Neural progenitor cell (in vitro differentiated cells): Measurements from ENCODE around the gene SIGLEC6. TPM values are rescaled to one million over a fixed set of nuclear protein-coding genes. Genes with fewer than 3 reads are reported as not detected.

Experiments used
- DNase-seq: peaks from one replicate; pipeline ENCODE4 v3.0.0-alpha.2; 2016; ENCODE audit warnings: low spot score
- H2AFZ ChIP-seq: fragments of 200-600 bp; sonication (generic); replicated peaks from 2 replicates; pipeline ENCODE4 v1.6.1; 2016; ENCODE audit warnings: antibody characterized with exemption
- H3F3A ChIP-seq: fragments of 200-600 bp; sonication (generic); 2 replicates; pipeline ENCODE4 v1.6.1; 2016; ENCODE audit warnings: antibody characterized with exemption, low read depth
- H3K27ac ChIP-seq: fragments of 200-600 bp; sonication (generic); 2 replicates; pipeline ENCODE4 v1.5.1; 2016; ENCODE audit warnings: mild to moderate bottlenecking
- H3K27me3 ChIP-seq: fragments of 200-600 bp; sonication (generic); 2 replicates; pipeline ENCODE4 v1.6.1; 2016; ENCODE audit warnings: mild to moderate bottlenecking, moderate library complexity
- H3K36me3 ChIP-seq: fragments of 200-600 bp; sonication (generic); 2 replicates; pipeline ENCODE4 v1.5.1; 2016
- H3K4me1 ChIP-seq: fragments of 200-600 bp; sonication (generic); 2 replicates; pipeline ENCODE4 v1.6.1; 2016; ENCODE audit warnings: mixed run types
- H3K4me2 ChIP-seq: fragments of 200-600 bp; sonication (generic); 2 replicates; pipeline ENCODE4 v1.6.1; 2016
- H3K4me3 ChIP-seq: fragments of 200-600 bp; sonication (generic); 2 replicates; pipeline ENCODE4 v1.5.1; 2016
- H3K79me2 ChIP-seq: fragments of 200-600 bp; sonication (generic); 2 replicates; pipeline ENCODE4 v1.6.1; 2016; ENCODE audit warnings: low read depth
- H3K9ac ChIP-seq: fragments of 200-600 bp; sonication (generic); 2 replicates; pipeline ENCODE4 v1.6.1; 2016
- H3K9me3 ChIP-seq: fragments of 200-600 bp; sonication (generic); 2 replicates; pipeline ENCODE4 v1.5.1; 2016; ENCODE audit warnings: low read depth
- H4K20me1 ChIP-seq: fragments of 200-600 bp; sonication (generic); 2 replicates; pipeline ENCODE4 v1.6.1; 2016; ENCODE audit warnings: low read depth
- H3K27ac Mint-ChIP-seq: 3 replicates; pipeline ENCODE4 v1.8.0; 2021; ENCODE audit warnings: mixed read lengths
- H3K27me3 Mint-ChIP-seq: 2 replicates; pipeline ENCODE4 v1.8.0; 2022; ENCODE audit warnings: low read depth, mild to moderate bottlenecking, inconsistent platforms, moderate library complexity, mixed read lengths; ENCODE audit not compliant: insufficient read depth
- H3K36me3 Mint-ChIP-seq: 3 replicates; pipeline ENCODE4 v1.8.0; 2021; ENCODE audit warnings: mixed read lengths
- H3K4me1 Mint-ChIP-seq: 3 replicates; pipeline ENCODE4 v1.8.0; 2021; ENCODE audit warnings: mixed read lengths
- H3K4me3 Mint-ChIP-seq: 3 replicates; pipeline ENCODE4 v1.8.0; 2021; ENCODE audit warnings: mild to moderate bottlenecking, moderate library complexity, mixed read lengths
- H3K9me3 Mint-ChIP-seq: 3 replicates; pipeline ENCODE4 v1.8.0; 2020; ENCODE audit warnings: mixed read lengths
- CTCF ChIP-seq: fragments of 200-600 bp; sonication (generic); IDR thresholded peaks from 2 replicates; pipeline ENCODE4 v1.5.1; 2017; ENCODE audit warnings: antibody characterized with exemption, mild to moderate bottlenecking
- EZH2 ChIP-seq: fragments of 200-600 bp; sonication (generic); IDR thresholded peaks from 2 replicates; pipeline ENCODE4 v1.6.1; 2017; ENCODE audit warnings: antibody characterized with exemption, mild to moderate bottlenecking, moderate library complexity
- EZH2phosphoT487 ChIP-seq: fragments of 200-600 bp; sonication (generic); IDR thresholded peaks from 2 replicates; pipeline ENCODE4 v1.6.1; 2017; ENCODE audit warnings: antibody characterized with exemption
- total RNA-seq: library from RNA; depleted of rRNA; stranded (reverse); fragments of >200 nt; gene quantifications from 2 replicates; pipeline ENCODE4 v1.2.3, GENCODE V29; 2015; ENCODE audit warnings: low replicate concordance

SIGLEC6 gene
- total RNA-seq, 1 donor from 2014 or later, result not detected

GRCh38 chr19:51477344-51477743 is 54.1 kb downstream of the SIGLEC6 start:
- H2AFZ ChIP-seq, result no peak overlapping the region
- no peaks in the 10 kb centered on the region for H3K9me3 Mint-ChIP-seq
- no peak overlapping the region for H3K27ac ChIP-seq
- no peaks in the 10 kb centered on the region for H3K36me3 Mint-ChIP-seq
- peaks cover 17% of the 10 kb centered on the region for H3K27me3 Mint-ChIP-seq
- H3K9ac ChIP-seq, result no peak overlapping the region
- H3K4me1 ChIP-seq, result no peaks in the 10 kb centered on the region
- H3K4me3 Mint-ChIP-seq, result no peak overlapping the region
- no peaks in the 10 kb centered on the region for H3K4me1 Mint-ChIP-seq
- no peaks in the 10 kb centered on the region for H3F3A ChIP-seq
- no peaks in the 10 kb centered on the region for H4K20me1 ChIP-seq
- TF ChIP-seq EZH2phosphoT487 (no peak), CTCF (no peak), EZH2 (no peak)
- H3K27ac Mint-ChIP-seq, result no peak overlapping the region
- no peak overlapping the region for H3K4me2 ChIP-seq
- H3K9me3 ChIP-seq, result no peaks in the 10 kb centered on the region
- H3K36me3 ChIP-seq, result no peaks in the 10 kb centered on the region
- DNase-seq, result no peak
- no peaks in the 10 kb centered on the region for H3K27me3 ChIP-seq
- no peak overlapping the region for H3K4me3 ChIP-seq
- H3K79me2 ChIP-seq, result no peaks in the 10 kb centered on the region

- no peaks in the 10 kb centered on the region for H3K79me2 ChIP-seq
- no peak overlapping the region for H3K4me2 ChIP-seq
- no peak overlapping the region for H3K4me3 Mint-ChIP-seq
- H4K20me1 ChIP-seq, result no peaks in the 10 kb centered on the region
- no peak overlapping the region for H2AFZ ChIP-seq
- TF ChIP-seq EZH2phosphoT487, result no peak
- TF ChIP-seq CTCF, result no peak
- no peak for TF ChIP-seq EZH2
- no peak overlapping the region for H3K27ac ChIP-seq
- no peak overlapping the region for H3K27ac Mint-ChIP-seq
- H3K4me1 Mint-ChIP-seq, result no peaks in the 10 kb centered on the region
- H3K27me3 ChIP-seq, result no peaks in the 10 kb centered on the region
- peaks cover 17% of the 10 kb centered on the region for H3K27me3 Mint-ChIP-seq
- no peak for DNase-seq
- no peaks in the 10 kb centered on the region for H3K36me3 Mint-ChIP-seq
- H3K4me3 ChIP-seq, result no peak overlapping the region
- no peak overlapping the region for H3K9ac ChIP-seq
- H3K9me3 Mint-ChIP-seq, result no peaks in the 10 kb centered on the region
- no peaks in the 10 kb centered on the region for H3K36me3 ChIP-seq
- no peaks in the 10 kb centered on the region for H3K9me3 ChIP-seq
- H3F3A ChIP-seq, result no peaks in the 10 kb centered on the region
- no peaks in the 10 kb centered on the region for H3K4me1 ChIP-seq
Observed at GRCh38 chr19:51476164-51476563, 55.3 kb downstream of the SIGLEC6 start.

- peak; percentile 78 for DNase-seq
- Histone ChIP-seq H2AFZ (no peak overlapping the region), H3F3A (no peaks in the 10 kb centered on the region), H4K20me1 (no peaks in the 10 kb centered on the region), H3K4me3 (no peak overlapping the region), H3K27me3 (no peaks in the 10 kb centered on the region), H3K4me1 (no peaks in the 10 kb centered on the region), H3K9ac (no peak overlapping the region), H3K79me2 (no peaks in the 10 kb centered on the region), H3K27ac (no peak overlapping the region), H3K4me2 (no peak overlapping the region), H3K9me3 (no peaks in the 10 kb centered on the region), H3K36me3 (no peaks in the 10 kb centered on the region)
- Mint-ChIP-seq H3K27ac (no peak overlapping the region), H3K27me3 (peaks cover 17% of the 10 kb centered on the region), H3K4me1 (no peaks in the 10 kb centered on the region), H3K9me3 (no peaks in the 10 kb centered on the region), H3K36me3 (no peaks in the 10 kb centered on the region), H3K4me3 (no peak overlapping the region)
- TF ChIP-seq CTCF (peak; percentile 76), EZH2 (no peak), EZH2phosphoT487 (no peak)
Observed at GRCh38 chr19:51473009-51473707, 58.3 kb downstream of the SIGLEC6 start.
